Activated CD4-positive, alpha-beta memory T cell treated with anti-CD3 and anti-CD28 coated beads for 36 hours (primary cell): ENCODE results near the gene PARP14. TPM values are rescaled to one million over a fixed set of nuclear protein-coding genes. Genes with fewer than 3 reads are reported as not detected.
"Not testable (repeated sequence)": the region's sequence is repeated elsewhere in the genome, so short reads cannot be mapped to it uniquely, and the experiment has no call there.

Experiments used
- CTCF ChIA-PET: fragments of 350-600 bp; sonication (Branson Sonifier 250); formaldehyde crosslinking; loops from one replicate; lab custom pipeline; 2021; ENCODE audit warnings: antibody characterized with exemption, inconsistent platforms; lab: Charles Lee
- POLR2A ChIA-PET: fragments of 350-600 bp; sonication (Branson Sonifier 250); formaldehyde crosslinking; loops from one replicate; lab custom pipeline; 2021; ENCODE audit warnings: antibody characterized with exemption; lab: Charles Lee
- DNase-seq: peaks from one replicate; pipeline ENCODE4 v3.0.0-alpha.2; 2020
- H3K27ac Mint-ChIP-seq: one replicate; pipeline ENCODE4 v1.8.0; 2021; ENCODE audit warnings: mixed read lengths
- H3K27me3 Mint-ChIP-seq: one replicate; pipeline ENCODE4 v1.8.0; 2021; ENCODE audit warnings: mixed read lengths
- H3K36me3 Mint-ChIP-seq: one replicate; pipeline ENCODE4 v1.8.0; 2021; ENCODE audit warnings: mixed read lengths
- H3K4me1 Mint-ChIP-seq: one replicate; pipeline ENCODE4 v1.8.0; 2021; ENCODE audit warnings: low read depth, mixed read lengths
- H3K4me3 Mint-ChIP-seq: one replicate; pipeline ENCODE4 v1.8.0; 2021; ENCODE audit warnings: mild to moderate bottlenecking, mixed read lengths
- H3K9me3 Mint-ChIP-seq: one replicate; pipeline ENCODE4 v1.8.0; 2021; ENCODE audit warnings: mixed read lengths
- intact Hi-C: fragments of 100-400 bp; cut with micrococcal nuclease; formaldehyde crosslinking; loops from one replicate; pipeline ENCODE4 v1.15.1; 2023
- total RNA-seq, 2 experiments: library from RNA; stranded (reverse); gene quantifications; one replicate each; pipeline ENCODE4 v1.2.3, GENCODE V29; 2021

PARP14 gene
- total RNA-seq, 2 experiments from 2014 or later = 50.8 to 51.6 TPM

- Mint-ChIP-seq H3K4me1 (no peaks in the 10 kb centered on the region), H3K4me3 (no peak overlapping the region), H3K9me3 (peaks cover 2% of the 10 kb centered on the region), H3K36me3 (peaks cover 41% of the 10 kb centered on the region), H3K27me3 (no peaks in the 10 kb centered on the region), H3K27ac (no peak overlapping the region)
- intact Hi-C loops = no loop called here
- POLR2A ChIA-PET = no interaction called here
- CTCF ChIA-PET = no interaction called here
- DNase-seq = no peak
Measured at GRCh38 chr3:122727766-122728165, 47.1 kb downstream of the PARP14 start.

DNA sequence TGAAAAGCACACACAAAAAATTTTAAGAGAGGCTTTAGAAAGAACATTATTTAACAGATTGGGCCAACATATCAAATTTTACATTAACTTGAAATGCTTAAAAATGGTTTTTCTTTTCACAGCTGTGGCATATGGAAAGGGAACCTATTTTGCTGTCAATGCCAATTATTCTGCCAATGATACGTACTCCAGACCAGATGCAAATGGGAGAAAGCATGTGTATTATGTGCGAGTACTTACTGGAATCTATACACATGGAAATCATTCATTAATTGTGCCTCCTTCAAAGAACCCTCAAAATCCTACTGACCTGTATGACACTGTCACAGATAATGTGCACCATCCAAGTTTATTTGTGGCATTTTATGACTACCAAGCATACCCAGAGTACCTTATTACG lies 47.5 kb downstream of the PARP14 start:
- intact Hi-C loops = no loop called here
- DNase-seq = no peak
- H3K27ac Mint-ChIP-seq = no peak overlapping the region
- no peaks in the 10 kb centered on the region for H3K4me1 Mint-ChIP-seq
- H3K36me3 Mint-ChIP-seq = peaks cover 41% of the 10 kb centered on the region
- CTCF ChIA-PET = no interaction called here
- no peaks in the 10 kb centered on the region for H3K27me3 Mint-ChIP-seq
- POLR2A ChIA-PET = no interaction called here
- H3K9me3 Mint-ChIP-seq = peaks cover 2% of the 10 kb centered on the region
- H3K4me3 Mint-ChIP-seq = no peak overlapping the region

- no peaks in the 10 kb centered on the region for H3K4me1 Mint-ChIP-seq
- no peak overlapping the region for H3K27ac Mint-ChIP-seq
- peaks cover 40% of the 10 kb centered on the region for H3K36me3 Mint-ChIP-seq
- ChIA-PET CTCF (interaction anchor here (0.6 kb wide), 1 partner anchor 336 kb away, joined by 4 read pairs; no protein-coding TSS in a partner anchor), POLR2A (interaction anchor here (0.5 kb wide), 1 partner anchor 8 kb away, joined by 3 read pairs; no protein-coding TSS in a partner anchor)
- intact Hi-C loops = no loop called here
- no peak overlapping the region for H3K4me3 Mint-ChIP-seq
- peaks cover 4% of the 10 kb centered on the region for H3K9me3 Mint-ChIP-seq
- DNase-seq = no peak
- H3K27me3 Mint-ChIP-seq = no peaks in the 10 kb centered on the region
Measured at GRCh38 chr3:122728756-122729514, 48.3 kb downstream of the PARP14 start.

GRCh38 chr3:122730240-122730639 lies 49.6 kb downstream of the PARP14 start:
- no peak for DNase-seq
- H3K36me3 Mint-ChIP-seq = peaks cover 33% of the 10 kb centered on the region

GRCh38 chr3:122732682-122733525 lies 52.3 kb downstream of the PARP14 start:
- CTCF ChIA-PET = not testable (repeated sequence)

More at GRCh38 chr3:122730240-122730639, 49.6 kb downstream of the PARP14 start:
- Mint-ChIP-seq H3K9me3 (peaks cover 2% of the 10 kb centered on the region), H3K27ac (no peak overlapping the region), H3K27me3 (no peaks in the 10 kb centered on the region), H3K4me1 (no peaks in the 10 kb centered on the region), H3K4me3 (no peak overlapping the region)
- POLR2A ChIA-PET = no interaction called here
- intact Hi-C loops = no loop called here
- CTCF ChIA-PET = no interaction called here

DNA sequence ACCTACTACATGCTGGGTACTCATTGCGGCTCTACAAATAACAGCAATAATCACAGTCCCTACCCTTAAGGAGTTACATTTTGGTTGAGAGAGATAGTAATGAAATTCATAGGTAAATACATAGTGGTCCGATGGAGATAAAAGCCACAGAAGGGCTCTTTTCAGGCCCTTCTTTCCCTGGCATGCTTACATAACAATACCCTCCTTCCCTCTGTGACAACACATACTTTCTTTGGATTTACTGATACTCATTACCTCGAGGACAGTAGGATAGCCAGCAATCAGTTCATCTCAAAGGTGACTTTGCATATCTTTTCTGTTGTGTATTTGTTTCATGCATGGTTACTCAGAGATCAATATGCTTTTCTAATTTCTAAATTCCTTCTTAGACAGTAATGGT lies 58.5 kb downstream of the PARP14 start:
- intact Hi-C loops = no loop called here
- CTCF ChIA-PET = no interaction called here
- H3K36me3 Mint-ChIP-seq = peaks cover 33% of the 10 kb centered on the region

More at GRCh38 chr3:122732682-122733525, 52.3 kb downstream of the PARP14 start:
- POLR2A ChIA-PET, H3K4me1 Mint-ChIP-seq, H3K27ac Mint-ChIP-seq, DNase-seq, H3K27me3 Mint-ChIP-seq, intact Hi-C loops, H3K4me3 Mint-ChIP-seq, H3K9me3 Mint-ChIP-seq: not testable (repeated sequence)
- peaks cover 25% of the 10 kb centered on the region for H3K36me3 Mint-ChIP-seq

GRCh38 chr3:122742234-122742633 lies 61.6 kb downstream of the PARP14 start:
- Mint-ChIP-seq H3K4me1 (no peaks in the 10 kb centered on the region), H3K9me3 (peaks cover 3% of the 10 kb centered on the region), H3K27me3 (no peaks in the 10 kb centered on the region), H3K27ac (no peak overlapping the region), H3K4me3 (no peak overlapping the region), H3K36me3 (peaks cover 43% of the 10 kb centered on the region)
- CTCF ChIA-PET = no interaction called here
- no peak for DNase-seq
- intact Hi-C loops = no loop called here
- POLR2A ChIA-PET = no interaction called here

More for the DNA sequence above, 58.5 kb downstream of the PARP14 start:
- H3K4me3 Mint-ChIP-seq = no peak overlapping the region
- DNase-seq = no peak
- H3K4me1 Mint-ChIP-seq = no peaks in the 10 kb centered on the region
- H3K27ac Mint-ChIP-seq = no peak overlapping the region
- H3K27me3 Mint-ChIP-seq = no peaks in the 10 kb centered on the region
- POLR2A ChIA-PET = no interaction called here
- H3K9me3 Mint-ChIP-seq = peaks cover 3% of the 10 kb centered on the region

DNA sequence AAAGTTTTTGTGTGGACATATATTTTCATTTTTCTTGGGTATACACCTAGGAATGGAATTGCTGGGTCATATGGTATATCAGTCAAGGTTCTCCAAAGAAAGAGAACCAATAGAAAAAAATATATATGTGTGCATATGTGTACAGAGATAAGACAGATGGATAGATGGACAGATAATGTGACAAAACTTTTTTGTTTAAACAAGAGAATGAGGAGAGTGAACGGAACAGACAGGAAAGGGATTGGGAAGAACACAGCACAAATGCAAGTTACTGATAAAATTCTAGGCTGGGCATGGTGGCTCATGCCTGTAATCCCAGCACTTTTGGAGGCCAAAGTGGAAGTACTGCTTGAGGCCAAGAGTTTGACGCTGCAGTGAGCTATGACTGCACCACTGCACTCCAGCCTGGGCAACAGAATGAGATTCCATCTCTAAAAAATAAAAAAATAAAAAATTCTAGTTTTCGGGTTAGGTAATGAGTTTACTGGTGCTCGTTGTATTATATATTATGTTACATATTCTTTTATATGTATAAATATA lies 63.0 kb downstream of the PARP14 start:
- no peak for DNase-seq
- ChIA-PET CTCF (interaction anchor here (0.7 kb wide), 1 partner anchor 289 kb away, joined by 3 read pairs; no protein-coding TSS in a partner anchor), POLR2A (no interaction called here)
- intact Hi-C loops = no loop called here
- Mint-ChIP-seq H3K36me3 (peaks cover 45% of the 10 kb centered on the region), H3K4me1 (no peaks in the 10 kb centered on the region), H3K4me3 (no peak overlapping the region), H3K9me3 (peaks cover 3% of the 10 kb centered on the region), H3K27ac (no peak overlapping the region), H3K27me3 (no peaks in the 10 kb centered on the region)

GRCh38 chr3:122745369-122746021 lies 64.9 kb downstream of the PARP14 start:
- no peak for DNase-seq
- H3K36me3 Mint-ChIP-seq = peaks cover 29% of the 10 kb centered on the region
- ChIA-PET POLR2A (interaction anchor here (0.5 kb wide), 1 partner anchor 74 kb away, joined by 4 read pairs; no protein-coding TSS in a partner anchor), CTCF (interaction anchor here (2.3 kb wide), 1 partner anchor 10 kb away, joined by 18 read pairs; no protein-coding TSS in a partner anchor)
- H3K4me3 Mint-ChIP-seq = no peak overlapping the region
- peaks cover 3% of the 10 kb centered on the region for H3K9me3 Mint-ChIP-seq
- no peak overlapping the region for H3K27ac Mint-ChIP-seq
- intact Hi-C loops = no loop called here
- H3K27me3 Mint-ChIP-seq = no peaks in the 10 kb centered on the region
- H3K4me1 Mint-ChIP-seq = no peaks in the 10 kb centered on the region

- CTCF ChIA-PET, H3K4me1 Mint-ChIP-seq, H3K4me3 Mint-ChIP-seq, H3K27me3 Mint-ChIP-seq, POLR2A ChIA-PET, H3K27ac Mint-ChIP-seq, intact Hi-C loops, DNase-seq, H3K9me3 Mint-ChIP-seq: not testable (repeated sequence)
- peaks cover 24% of the 10 kb centered on the region for H3K36me3 Mint-ChIP-seq
Measured at GRCh38 chr3:122747295-122747694, 66.7 kb downstream of the PARP14 start.

- Mint-ChIP-seq H3K27me3 (no peaks in the 10 kb centered on the region), H3K27ac (no peak overlapping the region), H3K9me3 (no peaks in the 10 kb centered on the region), H3K4me3 (no peak overlapping the region), H3K36me3 (peaks cover 16% of the 10 kb centered on the region), H3K4me1 (no peaks in the 10 kb centered on the region)
- intact Hi-C loops = no loop called here
- DNase-seq = no peak
- ChIA-PET POLR2A (no interaction called here), CTCF (no interaction called here)
Measured at GRCh38 chr3:122748347-122748746, 67.7 kb downstream of the PARP14 start.
